K562 (cell line): Measurements from ENCODE around the gene EPGN. TPM values are rescaled to one million over a fixed set of nuclear protein-coding genes. Genes with fewer than 3 reads are reported as not detected.

Experiments used
- CHD7 ChIP-seq: fragments of 200-600 bp; sonication (generic); IDR thresholded peaks from one replicate; pipeline ENCODE4 v1.6.1; 2012; ENCODE audit warnings: mild to moderate bottlenecking, low read depth, low read length, inconsistent platforms
- ZNF707 ChIP-seq: fragments of 250-450 bp; sonication (Bioruptor Pico); conservative IDR thresholded peaks from 2 replicates; pipeline ENCODE4 v1.8.0; 2022; ENCODE audit warnings: inconsistent platforms, mild to moderate bottlenecking, moderate library complexity
- polyA plus RNA-seq, 8 experiments: library from polyadenylated mRNA; depleted of rRNA in 4 of 8; stranded (reverse) in 5 of 8; unstranded in 3 of 8; fragments of >200 nt; fragmentation: Nextera tagmentation in 2 of 8; fragmentation: Illumina TruSeq in 1 of 8; extraction: Ambion mirVana in 2 of 8; extraction: Trizol in 1 of 8; gene quantifications; 2 replicates each; pipeline versions ENCODE4 v1.2.1 to v1.2.3, GENCODE V29; 2011 to 2014; ENCODE audit warnings: inconsistent platforms in 1 of 8, missing spikeins in 1 of 8
- total RNA-seq, 7 experiments: library from RNA; depleted of rRNA in 6 of 7; stranded (reverse); fragments of >200 nt in 6 of 7; fragmentation: Illumina TruSeq in 2 of 7; extraction: Trizol in 2 of 7; gene quantifications; 2 replicates each; pipeline versions ENCODE4 v1.2.1 to v1.2.3, GENCODE V29; 2011 to 2021; ENCODE audit warnings: low replicate concordance in 1 of 7

EPGN gene
- total and polyA plus RNA-seq, 9 of the 15 experiments (the other 6 are each of a cell fraction or from before 2014, with no cell fraction given) = 0.10 to 0.56 TPM; not detected in 7

GRCh38 chr4:74283614-74284013, 24.7 kb upstream of the EPGN start (continued):
- TF ChIP-seq CHD7 = no peak
- TF ChIP-seq ZNF707 (CRISPR knock-in tag) = no peak
